A673 (cell line): ENCODE data around the gene EYA3. TPM values are rescaled to one million over a fixed set of nuclear protein-coding genes. Genes with fewer than 3 reads are reported as not detected.
A peak's percentile ranks its signal among the peaks of the same experiment; 100 is the strongest.

ENCODE experiments used
- BruUV-seq: library from RNA; stranded (reverse); fragments of 400-500 nt; replicated peaks from 2 replicates; lab custom pipeline; 2021; lab: Mats Ljungman, UMichigan
- CTCF ChIA-PET: fragments of 300-600 bp; sonication (Branson Sonifier 250); formaldehyde crosslinking; loops from one replicate; lab custom pipeline; 2022; ENCODE audit warnings: antibody characterized with exemption; lab: Charles Lee
- POLR2A ChIA-PET: fragments of 300-600 bp; sonication (Branson Sonifier 250); formaldehyde crosslinking; loops from one replicate; lab custom pipeline; 2022; ENCODE audit warnings: antibody characterized with exemption; ENCODE audit not compliant: low non-redundant PET; lab: Charles Lee
- DNase-seq: peaks from one replicate; pipeline ENCODE4 v3.0.0-alpha.2; 2015; ENCODE audit warnings: low spot score
- H3K27ac ChIP-seq: fragments of 200-600 bp; sonication (generic); 2 replicates; pipeline ENCODE4 v1.5.1; 2016; ENCODE audit warnings: mixed run types, low read depth, mild to moderate bottlenecking, mixed read lengths, antibody characterized with exemption, low read length; ENCODE audit not compliant: poor library complexity, severe bottlenecking
- H3K27me3 ChIP-seq: fragments of 200-600 bp; sonication (generic); replicated peaks from 2 replicates; pipeline ENCODE4 v1.6.1; 2017; ENCODE audit warnings: mixed run types, low read depth, mild to moderate bottlenecking, mixed read lengths, antibody characterized with exemption, low read length; ENCODE audit not compliant: insufficient read depth, poor library complexity
- H3K36me3 ChIP-seq: fragments of 200-600 bp; sonication (generic); 2 replicates; pipeline ENCODE4 v1.6.1; 2016; ENCODE audit warnings: mixed run types, mild to moderate bottlenecking, mixed read lengths, antibody characterized with exemption, low read length; ENCODE audit not compliant: insufficient read depth, poor library complexity, severe bottlenecking
- H3K4me1 ChIP-seq: fragments of 200-600 bp; sonication (generic); 2 replicates; pipeline ENCODE4 v1.6.1; 2017; ENCODE audit warnings: mixed run types, mild to moderate bottlenecking, mixed read lengths, antibody characterized with exemption, low read length; ENCODE audit not compliant: insufficient read depth, poor library complexity, severe bottlenecking
- H3K4me3 ChIP-seq: fragments of 200-600 bp; sonication (generic); 2 replicates; pipeline ENCODE4 v1.5.1; 2016; ENCODE audit warnings: low read depth, mixed run types, mild to moderate bottlenecking, mixed read lengths, low read length; ENCODE audit not compliant: poor library complexity, severe bottlenecking
- H3K9me3 ChIP-seq: fragments of 200-600 bp; sonication (generic); 2 replicates; pipeline ENCODE4 v1.6.1; 2016; ENCODE audit warnings: mixed run types, low read depth, mild to moderate bottlenecking, mixed read lengths, antibody characterized with exemption, low read length; ENCODE audit not compliant: poor library complexity, severe bottlenecking
- CTCF ChIP-seq: fragments of 300-800, 200-600 bp; sonication (generic); conservative IDR thresholded peaks from 2 replicates; pipeline ENCODE4 v1.5.1; 2017; ENCODE audit warnings: low read depth, mild to moderate bottlenecking, antibody characterized with exemption, low read length, moderate library complexity, mixed read lengths
- EZH2 ChIP-seq: fragments of 200-600 bp; sonication (generic); IDR thresholded peaks from 2 replicates; pipeline ENCODE4 v1.6.1; 2017; ENCODE audit warnings: borderline replicate concordance, low read depth, mild to moderate bottlenecking, mixed read lengths, antibody characterized with exemption, low read length; ENCODE audit not compliant: poor library complexity, severe bottlenecking
- intact Hi-C: fragments of 100-400 bp; cut with micrococcal nuclease; formaldehyde crosslinking; loops from one replicate; pipeline ENCODE4 v1.10.0; 2022; ENCODE audit not compliant: unreplicated experiment
- total RNA-seq: library from RNA; stranded (reverse); gene quantifications from 2 replicates; pipeline ENCODE4 v1.2.3, GENCODE V29; 2021

Gene EYA3
- total RNA-seq, 1 experiment from 2014 or later, result 33.4 TPM

- no peak overlapping the region for H3K27ac ChIP-seq
- H3K4me3 ChIP-seq, result no peak overlapping the region
- BruUV-seq, result no TSS peak
- TF ChIP-seq CTCF (no peak), EZH2 (no peak)
- intact Hi-C loops, result no loop called here
- CTCF ChIA-PET, result no interaction called here
- DNase-seq, result no peak
- H3K27me3 ChIP-seq, result no peaks in the 10 kb centered on the region
- no peaks in the 10 kb centered on the region for H3K4me1 ChIP-seq
- no peaks in the 10 kb centered on the region for H3K9me3 ChIP-seq
- POLR2A ChIA-PET, result no interaction called here
- H3K36me3 ChIP-seq, result no peaks in the 10 kb centered on the region
These were observed 8.7 kb upstream of the EYA3 start for GRCh38 chr1:28097100-28097472.

GRCh38 chr1:28096210-28097099 lies 8.0 kb upstream of the EYA3 start:
- no TSS peak for BruUV-seq
- Histone ChIP-seq H3K4me3 (no peak overlapping the region), H3K27ac (no peak overlapping the region), H3K27me3 (no peaks in the 10 kb centered on the region), H3K4me1 (no peaks in the 10 kb centered on the region), H3K36me3 (no peaks in the 10 kb centered on the region), H3K9me3 (no peaks in the 10 kb centered on the region)
- TF ChIP-seq EZH2 (no peak), CTCF (no peak)
- POLR2A ChIA-PET, result no interaction called here
- intact Hi-C loops, result no loop called here
- CTCF ChIA-PET, result interaction anchor here (0.7 kb wide), 1 partner anchor 1897 kb away, joined by 5 read pairs; no protein-coding TSS in a partner anchor
- no peak for DNase-seq

GRCh38 chr1:28091043-28091781 lies 2.8 kb upstream of the EYA3 start:
- Histone ChIP-seq H3K36me3 (no peaks in the 10 kb centered on the region), H3K4me1 (peaks cover 12% of the 10 kb centered on the region), H3K27ac (no peak overlapping the region), H3K9me3 (no peaks in the 10 kb centered on the region), H3K4me3 (no peak overlapping the region), H3K27me3 (no peaks in the 10 kb centered on the region)
- BruUV-seq, result no TSS peak
- TF ChIP-seq CTCF (peak; percentile 84), EZH2 (no peak)
- ChIA-PET CTCF (interaction anchor here (0.5 to 1.0 kb wide), 8 partner anchors 14 to 865 kb away, joined by 3 to 14 read pairs (median 4); no protein-coding TSS in a partner anchor), POLR2A (interaction anchor here (0.6 kb wide), 1 partner anchor 249 kb away, joined by 3 read pairs; no protein-coding TSS in a partner anchor)
- intact Hi-C loops, result loop anchor here (5.0 kb wide), 1 partner anchor 121 kb away; no protein-coding TSS in a partner anchor
- DNase-seq, result peak; percentile 71
